Breast epithelium (tissue), 4 donors: ENCODE results near the gene DPY19L3. TPM values are rescaled to one million over a fixed set of nuclear protein-coding genes. Genes with fewer than 3 reads are reported as not detected.

ENCODE experiments used
- DNase-seq, 2 donors: peaks; one replicate each; pipeline ENCODE4 v3.0.0-alpha.2; 2019; ENCODE audit warnings: low spot score in 2 of 2
- H3K27ac ChIP-seq, 2 donors: fragments of 200-600 bp; sonication (generic) in 1 of 2; one replicate each; pipeline ENCODE4 v1.5.1; 2016 to 2019; ENCODE audit warnings: mild to moderate bottlenecking in 1 of 2
- H3K27me3 ChIP-seq, 2 donors: fragments of 200-600 bp; sonication (generic) in 1 of 2; one replicate each; pipeline versions ENCODE4 v1.5.1 to v1.6.0; 2017 to 2019; ENCODE audit warnings: control low read depth in 1 of 2, mild to moderate bottlenecking in 1 of 2
- H3K36me3 ChIP-seq: fragments of 200-600 bp; one replicate; pipeline ENCODE4 v1.5.1; 2019
- H3K4me1 ChIP-seq, 2 donors: fragments of 200-600 bp; sonication (generic); one replicate each; pipeline ENCODE4 v1.5.1; 2016 to 2019; ENCODE audit warnings: control low read depth in 1 of 2
- H3K4me3 ChIP-seq, 3 donors: fragments of 200-600 bp; sonication (generic); 1 replicate in 2 of 3; 2 replicates in 1 of 3; pipeline ENCODE4 v1.5.1; 2016 to 2019; ENCODE audit warnings: mild to moderate bottlenecking in 3 of 3, moderate library complexity in 2 of 3
- H3K9me3 ChIP-seq, 2 donors: fragments of 200-600 bp; sonication (generic) in 1 of 2; one replicate each; pipeline ENCODE4 v1.5.1; 2016 to 2019; ENCODE audit warnings: control low read depth in 1 of 2
- CTCF ChIP-seq, 3 donors: fragments of 450-650 bp; IDR thresholded peaks; one replicate each; pipeline ENCODE4 v1.5.1; 2016 to 2017; ENCODE audit warnings: antibody characterized with exemption in 3 of 3, mild to moderate bottlenecking in 3 of 3, moderate library complexity in 3 of 3
- POLR2A ChIP-seq: fragments of 450-650 bp; IDR thresholded peaks from one replicate; pipeline ENCODE4 v1.6.1; 2016; ENCODE audit warnings: antibody characterized with exemption, mild to moderate bottlenecking, moderate library complexity
- POLR2AphosphoS5 ChIP-seq, 3 donors: sonication (generic); formaldehyde crosslinking; IDR thresholded peaks; one replicate each; pipeline ENCODE4 v1.6.1; 2017; ENCODE audit warnings: antibody characterized with exemption in 3 of 3
- intact Hi-C: fragments of 100-400 bp; cut with DNase I; formaldehyde crosslinking; loops from one replicate; pipeline ENCODE4 v1.15.1; 2023; ENCODE audit warnings: low total_unique reads
- total RNA-seq, 3 donors: library from RNA; depleted of rRNA; stranded (reverse); fragments of >200 nt; gene quantifications; one replicate each; pipeline ENCODE4 v1.1.0, GENCODE V29; 2016

DPY19L3 gene
- total RNA-seq, 3 donors from 2014 or later: 23.8 to 33.1 (median 25.8) TPM

DNA sequence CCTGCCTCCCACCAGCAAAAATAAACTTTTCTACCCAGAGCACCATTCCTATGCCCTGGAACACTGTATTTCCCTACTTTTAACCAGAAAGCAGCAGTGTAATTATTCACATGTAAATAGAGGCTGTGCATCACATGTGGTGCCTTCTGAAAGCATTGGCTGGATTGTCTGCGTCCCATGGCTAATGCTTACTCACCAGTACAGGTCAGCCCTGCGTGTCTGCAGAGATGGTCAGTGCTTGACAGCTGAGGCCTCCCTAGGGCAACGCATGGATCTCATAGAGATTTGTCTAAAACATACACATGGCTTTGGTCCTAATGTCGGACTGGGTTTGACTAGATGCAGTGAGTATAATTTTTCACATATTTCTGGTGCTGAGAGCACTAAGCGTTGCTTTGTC is 64.2 kb downstream of the DPY19L3 start:
- Histone ChIP-seq H3K36me3 (no peaks in the 10 kb centered on the region), H3K4me1 (no peaks in the 10 kb centered on the region), H3K27ac (no peak overlapping the region), H3K27me3 (no peaks in the 10 kb centered on the region), H3K4me3 (no peak overlapping the region), H3K9me3 (no peaks in the 10 kb centered on the region)
- DNase-seq: no peak
- TF ChIP-seq POLR2AphosphoS5 (IDR thresholded peaks at IDR 0.05): no peak
- TF ChIP-seq CTCF (IDR thresholded peaks at IDR 0.05): no peak
- TF ChIP-seq POLR2A: no peak
- intact Hi-C loops: no loop called here

- H3K27me3 ChIP-seq: no peaks in the 10 kb centered on the region
- intact Hi-C loops: no loop called here
- no peaks in the 10 kb centered on the region for H3K4me1 ChIP-seq
- DNase-seq: no peak
- no peak overlapping the region for H3K27ac ChIP-seq
- TF ChIP-seq POLR2A: no peak
- TF ChIP-seq POLR2AphosphoS5 (IDR thresholded peaks at IDR 0.05): no peak
- TF ChIP-seq CTCF (IDR thresholded peaks at IDR 0.05): no peak
- H3K9me3 ChIP-seq: no peaks in the 10 kb centered on the region
- no peaks in the 10 kb centered on the region for H3K36me3 ChIP-seq
- H3K4me3 ChIP-seq: no peak overlapping the region
Observed at GRCh38 chr19:32471095-32471494, 65.5 kb downstream of the DPY19L3 start.

GRCh38 chr19:32471811-32472210 is 66.2 kb downstream of the DPY19L3 start:
- Histone ChIP-seq H3K36me3 (no peaks in the 10 kb centered on the region), H3K27me3 (no peaks in the 10 kb centered on the region), H3K27ac (no peak overlapping the region), H3K4me1 (no peaks in the 10 kb centered on the region), H3K9me3 (no peaks in the 10 kb centered on the region), H3K4me3 (no peak overlapping the region)
- TF ChIP-seq CTCF (IDR thresholded peaks at IDR 0.05) (no peak), POLR2A (no peak)
- intact Hi-C loops: no loop called here
- DNase-seq: no peak

DNA sequence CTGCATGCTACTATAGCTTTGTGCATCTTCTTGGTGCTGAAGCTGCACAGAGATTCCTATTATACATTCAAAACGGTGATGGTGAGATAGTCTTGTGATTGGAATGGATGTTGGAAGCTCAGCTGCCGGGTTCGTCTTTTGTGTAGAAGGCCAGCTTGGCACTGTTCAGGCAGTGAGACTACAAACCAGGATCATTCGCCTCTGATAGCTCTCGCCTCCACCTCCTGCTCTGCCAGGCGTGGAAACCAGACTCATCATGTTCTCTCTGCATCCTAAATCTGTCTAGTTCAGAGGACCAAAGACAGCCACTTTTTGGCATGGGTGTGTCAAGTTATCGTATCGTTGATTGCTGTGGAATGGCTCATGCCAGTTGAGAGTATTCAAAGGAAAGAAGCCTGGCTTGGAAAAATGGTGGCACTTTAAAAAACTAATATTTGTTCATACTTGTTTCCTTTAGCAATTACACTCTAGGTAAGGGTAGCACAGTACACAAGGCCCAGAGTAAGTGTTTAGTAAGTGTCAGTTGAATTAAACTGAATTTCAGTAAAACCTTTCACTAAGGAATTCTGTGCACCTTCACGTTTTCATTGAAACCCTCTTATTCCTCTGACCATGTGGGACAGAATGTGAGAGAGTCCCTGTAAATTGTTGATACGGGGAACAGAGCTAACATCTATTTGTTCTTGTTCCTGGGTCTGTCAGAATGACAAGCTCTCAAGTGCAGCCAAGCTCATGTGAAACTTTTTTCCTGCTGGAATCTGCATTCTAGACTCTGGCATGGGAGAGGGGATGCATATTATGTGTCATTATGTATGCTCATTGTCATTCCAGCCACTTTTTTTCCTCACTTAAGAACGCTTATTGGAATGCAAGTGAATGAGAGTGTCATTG is 69.8 kb downstream of the DPY19L3 start:
- no peaks in the 10 kb centered on the region for H3K4me1 ChIP-seq
- H3K36me3 ChIP-seq: no peaks in the 10 kb centered on the region
- no peak overlapping the region for H3K4me3 ChIP-seq
- no peaks in the 10 kb centered on the region for H3K27me3 ChIP-seq
- H3K27ac ChIP-seq: no peak overlapping the region
- DNase-seq: no peak
- TF ChIP-seq POLR2AphosphoS5 (IDR thresholded peaks at IDR 0.05) (no peak), CTCF (IDR thresholded peaks at IDR 0.05) (no peak)
- H3K9me3 ChIP-seq: no peaks in the 10 kb centered on the region
- intact Hi-C loops: no loop called here

GRCh38 chr19:32476032-32476350 is 70.4 kb downstream of the DPY19L3 start:
- intact Hi-C loops: no loop called here
- H3K27ac ChIP-seq: no peak overlapping the region
- no peaks in the 10 kb centered on the region for H3K36me3 ChIP-seq
- TF ChIP-seq POLR2A (no peak), POLR2AphosphoS5 (IDR thresholded peaks at IDR 0.05) (no peak), CTCF (IDR thresholded peaks at IDR 0.05) (no peak)
- no peaks in the 10 kb centered on the region for H3K4me1 ChIP-seq
- no peak overlapping the region for H3K4me3 ChIP-seq
- no peaks in the 10 kb centered on the region for H3K9me3 ChIP-seq
- no peak for DNase-seq
- no peaks in the 10 kb centered on the region for H3K27me3 ChIP-seq
